NB4 (cell line): ENCODE results near the gene RALB.

Experiments
- TF ChIP-seq, protein P1 (sequence below): IDR thresholded peaks from one replicate; pipeline ENCODE4 v1.5.1; 2012; ENCODE audit warnings: low read depth, low read length
- TF ChIP-seq, protein P2 (sequence below): IDR thresholded peaks from 2 replicates; pipeline ENCODE4 v1.6.1; 2011; ENCODE audit warnings: low read depth, low read length

DNA sequence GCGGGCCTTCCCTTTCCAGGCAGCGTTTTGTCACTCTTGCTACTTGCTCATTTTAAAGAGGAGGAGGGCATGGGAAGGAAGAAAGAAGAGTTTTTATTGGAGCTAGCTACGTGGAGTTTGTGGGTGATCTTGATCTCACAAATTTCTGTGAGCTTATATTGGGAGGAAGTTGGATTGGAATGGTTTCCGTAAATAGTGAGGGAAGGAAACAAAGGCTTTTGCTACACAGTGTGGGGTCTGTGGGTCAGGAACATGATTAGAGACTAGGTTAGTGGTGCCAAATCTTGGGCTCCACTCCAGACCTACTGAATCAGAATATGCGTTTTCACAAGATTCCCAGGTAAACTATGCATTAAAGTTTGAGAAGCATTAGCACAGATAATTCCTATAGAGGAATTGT is 8.1 kb downstream of the RALB start:
- TF ChIP-seq, protein P1, sequence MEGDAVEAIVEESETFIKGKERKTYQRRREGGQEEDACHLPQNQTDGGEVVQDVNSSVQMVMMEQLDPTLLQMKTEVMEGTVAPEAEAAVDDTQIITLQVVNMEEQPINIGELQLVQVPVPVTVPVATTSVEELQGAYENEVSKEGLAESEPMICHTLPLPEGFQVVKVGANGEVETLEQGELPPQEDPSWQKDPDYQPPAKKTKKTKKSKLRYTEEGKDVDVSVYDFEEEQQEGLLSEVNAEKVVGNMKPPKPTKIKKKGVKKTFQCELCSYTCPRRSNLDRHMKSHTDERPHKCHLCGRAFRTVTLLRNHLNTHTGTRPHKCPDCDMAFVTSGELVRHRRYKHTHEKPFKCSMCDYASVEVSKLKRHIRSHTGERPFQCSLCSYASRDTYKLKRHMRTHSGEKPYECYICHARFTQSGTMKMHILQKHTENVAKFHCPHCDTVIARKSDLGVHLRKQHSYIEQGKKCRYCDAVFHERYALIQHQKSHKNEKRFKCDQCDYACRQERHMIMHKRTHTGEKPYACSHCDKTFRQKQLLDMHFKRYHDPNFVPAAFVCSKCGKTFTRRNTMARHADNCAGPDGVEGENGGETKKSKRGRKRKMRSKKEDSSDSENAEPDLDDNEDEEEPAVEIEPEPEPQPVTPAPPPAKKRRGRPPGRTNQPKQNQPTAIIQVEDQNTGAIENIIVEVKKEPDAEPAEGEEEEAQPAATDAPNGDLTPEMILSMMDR: no peak
- TF ChIP-seq, protein P2, sequence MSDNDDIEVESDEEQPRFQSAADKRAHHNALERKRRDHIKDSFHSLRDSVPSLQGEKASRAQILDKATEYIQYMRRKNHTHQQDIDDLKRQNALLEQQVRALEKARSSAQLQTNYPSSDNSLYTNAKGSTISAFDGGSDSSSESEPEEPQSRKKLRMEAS: no peak
